ENCODE results near the gene SMC1A. TPM values are rescaled to one million over a fixed set of nuclear protein-coding genes. Genes with fewer than 3 reads are reported as not detected.

The SMC1A gene
- total RNA-seq, 1 experiment from 2014 or later: 102 TPM

GRCh38 chrX:53354669-53355068, 67.8 kb downstream of the SMC1A start:
- TF ChIP-seq CTCF (IDR thresholded peaks at IDR 0.05; ENCODE audit: insufficient read depth in 1 of 2, low read depth in 1 of 2, low read length in 1 of 2, severe bottlenecking in 1 of 2, unreplicated experiment in 1 of 2): no peak
- DNase-seq: no peak
- Mint-ChIP-seq H3K9me3 (ENCODE audit: unreplicated experiment) (no peaks in the 10 kb centered on the region), H3K4me1 (ENCODE audit: low read depth, unreplicated experiment) (no peaks in the 10 kb centered on the region), H3K36me3 (ENCODE audit: insufficient read depth, unreplicated experiment) (no peaks in the 10 kb centered on the region), H3K27me3 (ENCODE audit: insufficient read depth, unreplicated experiment) (no peaks in the 10 kb centered on the region), H3K27ac (ENCODE audit: unreplicated experiment) (no peak overlapping the region), H3K4me3 (ENCODE audit: unreplicated experiment) (no peak overlapping the region)
- H3K4me3 ChIP-seq (ENCODE audit: low read depth, low read length): no peak overlapping the region
- ChIA-PET POLR2A (no interaction called here), CTCF (no interaction called here)
- no peaks in the 10 kb centered on the region for H3K9me3 ChIP-seq
- intact Hi-C loops (cut with micrococcal nuclease; ENCODE audit: unreplicated experiment): no loop called here
- no peaks in the 10 kb centered on the region for H3K4me1 ChIP-seq
- no peaks in the 10 kb centered on the region for H3K36me3 ChIP-seq (ENCODE audit: control insufficient read depth, insufficient read depth, low read length)
- no peaks in the 10 kb centered on the region for H3K27me3 ChIP-seq (replicated peaks; ENCODE audit: control insufficient read depth, insufficient read depth, low read length)
- BruUV-seq (replicated peaks): no TSS peak

GRCh38 chrX:53347948-53348347, 74.5 kb downstream of the SMC1A start:
- CTCF ChIA-PET: no interaction called here

GRCh38 chrX:53340852-53341645, 81.4 kb downstream of the SMC1A start:
- BruUV-seq (replicated peaks): no TSS peak
- no peaks in the 10 kb centered on the region for H3K4me1 Mint-ChIP-seq (ENCODE audit: low read depth, unreplicated experiment)

More at GRCh38 chrX:53347948-53348347, 74.5 kb downstream of the SMC1A start:
- Histone ChIP-seq H3K4me1 (no peaks in the 10 kb centered on the region), H3K36me3 (ENCODE audit: control insufficient read depth, insufficient read depth, low read length) (no peaks in the 10 kb centered on the region), H3K9me3 (no peaks in the 10 kb centered on the region), H3K4me3 (ENCODE audit: low read depth, low read length) (no peak overlapping the region), H3K27me3 (replicated peaks; ENCODE audit: control insufficient read depth, insufficient read depth, low read length) (no peaks in the 10 kb centered on the region)
- intact Hi-C loops (cut with micrococcal nuclease; ENCODE audit: unreplicated experiment): no loop called here
- DNase-seq: no peak
- Mint-ChIP-seq H3K4me1 (ENCODE audit: low read depth, unreplicated experiment) (no peaks in the 10 kb centered on the region), H3K4me3 (ENCODE audit: unreplicated experiment) (no peak overlapping the region), H3K27me3 (ENCODE audit: insufficient read depth, unreplicated experiment) (peaks cover 2% of the 10 kb centered on the region), H3K9me3 (ENCODE audit: unreplicated experiment) (no peaks in the 10 kb centered on the region), H3K27ac (ENCODE audit: unreplicated experiment) (no peak overlapping the region), H3K36me3 (ENCODE audit: insufficient read depth, unreplicated experiment) (no peaks in the 10 kb centered on the region)
- POLR2A ChIA-PET: no interaction called here
- TF ChIP-seq CTCF (IDR thresholded peaks at IDR 0.05; ENCODE audit: insufficient read depth in 1 of 2, low read depth in 1 of 2, low read length in 1 of 2, severe bottlenecking in 1 of 2, unreplicated experiment in 1 of 2): no peak
- no TSS peak for BruUV-seq (replicated peaks)

More at GRCh38 chrX:53340852-53341645, 81.4 kb downstream of the SMC1A start:
- Histone ChIP-seq H3K4me1 (no peaks in the 10 kb centered on the region), H3K4me3 (ENCODE audit: low read depth, low read length) (no peak overlapping the region), H3K27me3 (replicated peaks; ENCODE audit: control insufficient read depth, insufficient read depth, low read length) (no peaks in the 10 kb centered on the region), H3K9me3 (no peaks in the 10 kb centered on the region), H3K36me3 (ENCODE audit: control insufficient read depth, insufficient read depth, low read length) (no peaks in the 10 kb centered on the region)
- intact Hi-C loops (cut with micrococcal nuclease; ENCODE audit: unreplicated experiment): no loop called here
- Mint-ChIP-seq H3K4me3 (ENCODE audit: unreplicated experiment) (no peak overlapping the region), H3K27me3 (ENCODE audit: insufficient read depth, unreplicated experiment) (no peaks in the 10 kb centered on the region), H3K9me3 (ENCODE audit: unreplicated experiment) (no peaks in the 10 kb centered on the region), H3K27ac (ENCODE audit: unreplicated experiment) (no peak overlapping the region), H3K36me3 (ENCODE audit: insufficient read depth, unreplicated experiment) (no peaks in the 10 kb centered on the region)
- ChIA-PET POLR2A (no interaction called here), CTCF (no interaction called here)
- no peak for TF ChIP-seq CTCF (IDR thresholded peaks at IDR 0.05; ENCODE audit: insufficient read depth in 1 of 2, low read depth in 1 of 2, low read length in 1 of 2, severe bottlenecking in 1 of 2, unreplicated experiment in 1 of 2)
- no peak for DNase-seq
